NCI-H2081 (cell line): ENCODE results near the gene KLHL36.
A peak's percentile ranks its signal among the peaks of the same experiment; 100 is the strongest.

Source experiments
- DNase-seq, 2 experiments: peaks; one replicate each; lab custom pipeline; 2025; lab: John Stamatoyannopoulos, UW

Gene KLHL36

GRCh38 chr16:84643674-84644073 lies 4.6 kb upstream of the KLHL36 start:
- DNase-seq, result no peak

GRCh38 chr16:84648595-84649510 lies 542 bp downstream of the KLHL36 start:
- no peak for DNase-seq

GRCh38 chr16:84649511-84649861 lies 1.2 kb downstream of the KLHL36 start:
- no peak for DNase-seq

- DNase-seq, result no peak
These were observed 2.0 kb downstream of the KLHL36 start for GRCh38 chr16:84650062-84650991.

GRCh38 chr16:84652566-84652965 lies 4.3 kb downstream of the KLHL36 start:
- DNase-seq, result no peak

- DNase-seq, result no peak
These were observed 5.9 kb downstream of the KLHL36 start for GRCh38 chr16:84654238-84654637.

- DNase-seq, result no peak
These were observed 6.7 kb downstream of the KLHL36 start for GRCh38 chr16:84654998-84655397.

- no peak for DNase-seq
These were observed 8.3 kb downstream of the KLHL36 start for GRCh38 chr16:84656649-84657048.

GRCh38 chr16:84657229-84657837 lies 9.0 kb downstream of the KLHL36 start:
- no peak for DNase-seq

GRCh38 chr16:84658690-84659089 lies 10.4 kb downstream of the KLHL36 start:
- DNase-seq, result no peak

GRCh38 chr16:84659656-84660300 lies 11.5 kb downstream of the KLHL36 start:
- no peak for DNase-seq

GRCh38 chr16:84660973-84661372 lies 12.7 kb downstream of the KLHL36 start:
- DNase-seq, result no peak

GRCh38 chr16:84661418-84662060 lies 13.2 kb downstream of the KLHL36 start:
- DNase-seq, result no peak

GRCh38 chr16:84662471-84662870 lies 14.2 kb downstream of the KLHL36 start:
- DNase-seq, result no peak

- no peak for DNase-seq
These were observed 15.3 kb downstream of the KLHL36 start for GRCh38 chr16:84663433-84664101.

GRCh38 chr16:84665359-84665758 lies 17.0 kb downstream of the KLHL36 start:
- no peak for DNase-seq

- no peak for DNase-seq
These were observed 17.5 kb downstream of the KLHL36 start for GRCh38 chr16:84665843-84666242.

- DNase-seq, result peak in 1 of 2 experiments; percentile 9
These were observed 19.4 kb downstream of the KLHL36 start for GRCh38 chr16:84667600-84668309.

- no peak for DNase-seq
These were observed 21.8 kb downstream of the KLHL36 start for GRCh38 chr16:84670063-84670462.
